ENCODE results near the gene PRKCE.

PRKCE gene

DNA sequence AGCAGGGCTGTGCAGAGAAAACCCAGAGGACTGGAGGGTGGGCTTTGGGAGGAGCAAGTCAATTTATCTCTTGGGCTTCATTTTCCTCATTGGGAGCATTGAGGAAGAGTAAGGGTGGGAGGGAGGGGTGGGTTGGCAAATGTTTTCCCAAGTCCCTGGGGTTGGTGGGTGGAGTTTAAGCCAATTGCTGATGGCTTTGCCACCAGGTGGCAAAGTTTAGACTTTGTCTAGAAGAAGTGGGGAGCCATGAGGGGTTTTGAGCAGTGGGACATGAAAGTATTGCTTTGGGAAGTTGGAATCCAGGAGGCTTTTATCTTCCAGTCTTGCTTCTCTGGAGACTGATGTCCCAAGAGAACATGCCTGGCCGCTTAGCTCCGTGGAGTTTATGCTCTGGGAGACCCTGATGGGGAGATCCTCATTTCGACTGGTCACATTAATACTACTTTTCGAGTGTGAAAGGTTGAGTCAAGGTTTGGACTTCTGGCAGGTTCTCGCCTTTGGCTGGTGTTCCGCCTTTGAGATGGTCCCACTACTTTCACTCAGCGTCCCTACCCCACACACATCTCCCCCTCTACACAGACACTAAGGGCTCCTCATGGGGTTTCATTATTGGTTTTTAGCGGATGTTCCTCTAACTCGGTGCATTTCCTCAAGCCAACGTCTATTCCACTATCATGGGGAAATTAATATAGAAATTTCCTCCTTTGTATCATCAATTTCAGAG is 126.7 kb downstream of the PRKCE start:
- no peak for DNase-seq

DNA sequence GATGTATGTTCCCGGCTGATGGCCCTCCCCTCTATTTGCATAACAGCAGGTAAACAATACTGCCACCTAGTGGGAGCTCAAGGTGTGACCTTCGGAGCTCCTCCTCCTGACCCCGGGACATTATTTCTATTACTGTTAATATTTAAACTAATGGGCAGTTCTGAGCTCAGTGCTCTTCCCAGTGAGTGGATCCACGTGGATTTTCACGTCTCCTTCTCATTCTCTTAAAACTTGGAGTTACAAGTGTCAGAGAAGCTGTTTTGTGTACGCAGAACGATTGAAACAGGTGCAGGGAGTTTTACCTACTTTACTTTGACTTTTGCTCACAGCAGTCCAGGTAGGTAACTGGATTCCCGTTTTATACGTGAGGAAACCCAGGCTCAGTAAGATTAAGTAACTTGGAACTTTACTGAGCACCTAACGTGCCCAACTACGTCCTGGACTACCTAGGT is 127.3 kb downstream of the PRKCE start:
- peak in 23 of 51 donors; percentile 4 to 61 (median 26) for DNase-seq

DNA sequence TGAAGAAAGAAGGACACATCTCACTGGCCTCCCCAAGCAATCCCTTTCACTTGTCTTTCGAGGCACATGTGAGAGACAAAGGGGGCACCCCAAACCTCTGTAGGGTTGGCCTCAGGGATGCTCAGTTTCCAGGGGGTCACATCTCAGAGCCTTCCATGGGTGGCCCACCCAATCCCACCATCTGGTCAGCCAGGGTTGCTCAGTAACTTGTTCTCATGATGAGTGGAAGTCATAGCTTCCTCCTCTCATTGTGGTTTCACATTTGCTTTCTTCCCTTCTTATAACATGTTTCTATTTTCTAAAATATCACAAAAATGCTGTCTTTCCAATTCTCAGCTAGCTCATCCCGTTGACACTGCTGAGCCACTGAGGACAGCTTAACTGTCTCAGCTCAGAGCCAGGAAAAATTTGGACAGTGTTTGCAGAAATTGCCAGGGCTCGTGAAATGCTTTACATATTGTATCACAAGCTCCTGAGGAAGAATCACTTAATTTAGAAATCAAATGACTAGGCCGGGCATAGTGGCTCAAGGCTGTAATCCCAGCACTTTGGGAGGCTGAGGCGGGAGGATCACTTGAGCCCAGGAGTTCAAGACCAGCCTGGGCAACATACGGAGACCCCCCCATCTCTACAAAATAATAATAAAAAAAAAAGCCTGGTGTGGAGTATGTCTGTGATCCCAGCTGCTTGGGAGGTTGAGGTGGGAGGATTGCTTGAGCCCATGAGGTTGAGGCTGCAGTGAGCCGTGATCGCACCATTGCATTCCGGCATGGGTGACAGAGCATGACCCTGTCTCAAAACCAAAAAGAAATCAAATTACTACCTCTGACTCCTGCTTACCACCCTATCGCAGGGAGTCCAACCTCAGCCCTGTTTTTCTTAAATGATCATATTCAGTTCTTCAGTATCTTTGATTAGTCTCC is 129.3 kb downstream of the PRKCE start:
- DNase-seq, result no peak

DNA sequence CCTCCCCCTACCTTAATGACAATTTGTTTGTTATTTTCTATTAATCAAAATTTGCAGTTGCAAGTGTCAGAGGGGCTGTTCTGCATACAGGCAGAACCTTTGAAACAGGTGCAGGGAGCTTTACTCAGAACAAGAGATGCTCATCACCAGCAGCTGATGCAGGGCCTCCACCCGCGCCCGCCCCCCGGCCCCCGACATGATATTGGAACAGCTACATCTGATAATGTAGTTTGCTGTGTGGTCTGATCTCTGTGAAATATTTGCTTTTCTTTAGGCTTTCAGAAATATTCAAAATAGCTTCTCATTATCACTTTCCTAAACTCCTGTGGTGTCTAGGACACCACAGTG is 130.0 kb downstream of the PRKCE start:
- no peak for DNase-seq

DNA sequence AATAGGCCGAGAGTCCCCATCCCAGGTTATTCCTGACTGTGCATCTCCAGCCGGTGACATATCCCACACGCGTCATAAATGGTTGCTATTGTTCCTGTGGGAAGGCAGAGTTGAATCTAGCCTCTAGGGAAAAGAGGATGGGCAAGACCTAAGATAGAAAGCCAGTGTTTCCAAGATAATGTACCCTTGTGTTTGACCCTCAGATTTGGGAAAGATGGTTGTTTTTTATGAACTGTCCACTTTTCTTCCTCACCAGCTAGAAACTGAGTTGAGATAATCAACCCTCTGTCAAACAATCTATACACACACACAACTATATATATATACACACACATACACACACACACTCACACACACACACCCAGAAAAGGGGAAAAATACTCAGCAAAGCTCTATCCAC is 131.0 kb downstream of the PRKCE start:
- peak in 1 of 51 donors; percentile 45 for DNase-seq

DNA sequence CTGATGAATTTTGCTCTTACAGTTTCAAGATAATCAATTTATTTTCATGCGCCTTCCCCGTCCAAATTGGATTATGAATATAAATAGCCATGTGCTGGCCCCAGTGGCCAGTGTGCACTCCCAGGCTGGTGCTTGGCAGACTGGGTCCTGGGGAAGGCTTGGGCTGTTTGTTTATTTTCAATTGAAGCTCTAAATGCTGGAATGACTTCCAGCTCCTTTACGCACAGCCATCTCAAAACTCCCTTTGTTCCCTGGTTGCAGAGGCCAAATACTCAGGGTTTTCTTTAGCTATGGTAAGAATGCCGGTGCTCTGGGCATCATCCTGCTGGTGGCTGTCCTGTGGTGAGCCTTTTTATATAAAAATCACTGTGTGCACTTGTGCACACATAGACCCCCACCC is 131.5 kb downstream of the PRKCE start:
- peak in 26 of 51 donors; percentile 4 to 73 (median 28) for DNase-seq

DNA sequence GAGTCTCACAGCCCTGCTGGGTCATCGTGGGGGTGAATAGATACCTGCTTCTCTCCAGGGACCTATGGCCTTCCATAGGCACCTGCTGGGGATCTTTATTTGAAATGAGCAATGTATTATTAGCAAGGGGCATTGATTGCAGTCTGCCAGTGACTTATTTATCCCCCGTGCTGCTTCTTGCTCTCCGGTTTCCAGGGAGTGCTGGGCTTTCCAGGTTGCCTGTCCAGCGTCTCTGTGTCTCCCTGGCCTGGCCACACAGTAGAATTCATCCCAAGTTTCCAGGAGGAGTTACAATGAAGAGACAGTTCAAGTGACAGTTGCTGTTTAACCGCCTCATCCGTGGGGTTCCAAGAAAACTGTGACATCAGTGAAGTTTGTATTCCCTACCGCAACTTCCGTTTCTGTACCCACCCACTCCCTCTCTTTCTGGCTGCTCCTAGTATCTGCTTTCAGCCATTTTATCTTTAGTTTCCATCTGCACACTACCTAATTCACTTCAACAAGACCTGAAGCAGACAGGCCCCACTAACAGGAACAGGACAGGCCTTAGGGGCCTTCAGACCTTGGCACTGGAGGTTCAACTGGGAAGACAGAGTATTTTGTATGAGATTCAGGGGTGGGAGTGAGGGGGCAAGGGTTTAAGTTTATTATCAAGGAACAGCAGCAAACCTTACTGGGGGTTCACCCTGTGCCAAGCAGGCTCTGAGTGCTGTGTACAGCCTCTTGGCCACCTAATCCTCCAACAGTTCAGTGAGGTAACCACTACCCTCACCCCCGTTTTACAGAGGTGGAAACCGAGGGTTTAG is 134.8 kb downstream of the PRKCE start:
- no peak for DNase-seq

DNA sequence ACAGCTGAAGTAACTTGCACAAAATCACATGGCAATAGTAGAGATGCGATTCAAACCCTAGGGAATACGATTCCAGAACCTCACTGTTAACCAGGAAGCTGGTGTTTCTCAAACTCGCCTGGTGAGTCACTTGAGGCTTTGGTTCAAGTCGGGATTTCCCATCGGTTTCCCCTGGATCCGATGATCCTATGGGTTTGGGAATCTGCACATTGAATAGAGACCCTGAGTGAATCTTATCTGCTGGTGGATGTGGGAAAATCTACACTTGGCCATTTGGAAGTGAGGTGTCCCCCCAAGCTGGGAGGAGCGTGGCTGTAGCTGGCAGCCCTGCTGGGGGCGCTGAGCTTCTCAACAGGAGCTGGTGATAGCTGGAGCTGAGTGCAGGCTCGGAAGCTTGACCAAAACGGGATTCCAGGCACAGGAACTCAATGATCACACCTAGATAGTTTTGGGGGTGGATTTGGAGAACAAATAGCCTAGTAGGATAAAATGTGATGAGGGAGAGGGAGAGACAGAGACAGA is 135.4 kb downstream of the PRKCE start:
- no peak for DNase-seq

DNA sequence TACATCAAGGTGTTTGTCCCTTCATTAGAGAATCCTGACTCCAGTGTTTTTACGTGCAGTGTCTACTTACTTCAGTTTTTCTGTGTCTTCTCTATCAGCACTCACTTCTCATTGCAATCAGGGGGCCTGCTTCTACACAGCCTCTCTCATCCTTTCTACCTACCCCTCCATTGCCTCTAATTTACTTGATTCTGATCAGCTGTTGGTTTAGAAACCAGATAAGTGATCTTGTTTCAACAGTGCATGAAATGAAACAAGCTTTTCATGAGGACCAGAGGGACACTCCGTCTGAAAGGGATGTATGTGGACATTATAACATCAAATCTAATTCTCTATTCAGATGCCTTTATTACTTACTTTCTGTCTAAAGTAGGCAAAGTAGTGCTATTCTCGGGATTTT is 136.9 kb downstream of the PRKCE start:
- DNase-seq, result no peak

DNA sequence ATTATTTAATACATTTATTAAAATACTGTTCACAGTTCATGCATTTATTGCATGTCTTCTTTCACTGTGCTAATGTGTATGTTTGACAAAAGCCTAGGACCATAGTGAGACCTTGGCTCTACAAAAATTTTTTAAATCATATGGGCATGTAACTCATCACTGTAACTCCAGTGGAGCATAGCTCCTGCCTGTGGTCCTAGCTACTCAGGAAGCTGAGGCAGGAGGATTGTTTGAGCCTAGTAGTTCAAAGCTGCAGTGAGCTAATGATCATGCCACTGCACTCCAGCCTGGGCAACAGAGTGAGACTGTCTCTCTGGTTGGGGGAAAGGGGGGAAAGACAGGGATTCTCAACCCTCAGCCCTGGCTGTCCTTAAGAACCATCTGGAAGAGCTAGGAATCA is 137.8 kb downstream of the PRKCE start:
- no peak for DNase-seq

DNA sequence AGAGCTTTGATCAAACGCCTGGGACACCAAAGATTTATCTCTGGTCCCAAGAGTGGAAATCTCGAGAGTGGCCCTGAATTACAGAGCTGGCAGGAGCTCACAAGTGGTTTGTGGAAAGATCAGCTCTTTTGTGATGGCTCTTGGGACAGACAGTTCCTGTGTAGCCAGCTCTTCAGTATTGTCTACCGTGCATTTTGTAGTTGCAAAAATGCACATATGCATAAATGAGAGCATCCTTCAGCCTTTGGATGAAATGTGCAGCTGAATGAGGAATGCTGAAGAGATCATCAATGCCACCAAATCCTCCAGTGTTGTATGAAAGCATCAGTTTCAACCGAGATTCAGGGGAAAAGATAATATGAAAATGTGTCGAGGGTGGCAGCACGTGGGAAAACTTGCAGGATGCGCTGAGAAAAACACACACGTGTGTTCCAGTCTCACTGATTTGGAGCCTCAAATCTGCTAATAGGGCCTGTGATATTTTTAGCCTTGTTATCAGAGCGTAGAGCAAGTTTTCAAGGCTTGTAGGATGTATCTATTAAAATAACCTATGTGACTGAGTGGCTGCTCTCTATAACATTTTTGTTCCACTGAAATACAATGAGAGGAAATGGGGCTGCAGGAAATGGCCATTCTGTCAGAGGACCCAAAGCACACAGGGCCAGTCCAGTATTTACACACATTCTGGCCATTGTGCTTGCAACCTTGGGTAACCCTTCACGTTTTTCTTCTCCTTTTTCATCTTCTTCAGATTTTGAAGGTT is 138.7 kb downstream of the PRKCE start:
- DNase-seq, result no peak

DNA sequence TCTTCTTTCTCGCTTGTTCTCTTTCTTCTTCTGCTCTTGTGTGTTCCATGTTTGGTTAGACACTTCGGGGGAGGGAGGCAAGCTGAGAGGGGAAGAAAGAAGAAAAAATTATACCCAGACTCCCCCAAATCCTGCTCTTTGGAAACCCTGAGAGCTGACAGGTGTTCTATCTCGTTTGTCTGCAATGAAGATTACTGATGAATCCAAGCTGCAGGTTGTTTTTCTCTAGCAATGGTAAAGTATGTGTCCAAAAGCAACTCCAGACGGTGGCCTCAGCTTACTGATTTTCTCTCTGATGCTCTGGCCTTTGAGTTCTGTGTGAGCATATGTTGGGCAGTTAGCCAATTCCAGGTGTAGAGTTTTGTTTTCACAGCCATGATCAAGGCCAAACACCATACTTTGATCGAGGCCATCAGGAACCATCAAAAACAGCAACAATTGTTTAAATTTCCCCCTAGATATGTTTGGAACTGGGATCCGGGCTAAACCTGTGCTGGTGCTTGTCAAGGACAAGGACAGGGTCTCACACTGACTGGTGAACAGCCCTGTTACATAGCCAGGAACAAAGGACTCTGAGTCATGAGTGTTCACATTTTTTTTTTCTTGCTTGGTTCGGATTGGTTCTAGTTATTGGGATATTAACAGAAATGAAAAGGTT is 142.0 kb downstream of the PRKCE start:
- DNase-seq, result no peak

DNA sequence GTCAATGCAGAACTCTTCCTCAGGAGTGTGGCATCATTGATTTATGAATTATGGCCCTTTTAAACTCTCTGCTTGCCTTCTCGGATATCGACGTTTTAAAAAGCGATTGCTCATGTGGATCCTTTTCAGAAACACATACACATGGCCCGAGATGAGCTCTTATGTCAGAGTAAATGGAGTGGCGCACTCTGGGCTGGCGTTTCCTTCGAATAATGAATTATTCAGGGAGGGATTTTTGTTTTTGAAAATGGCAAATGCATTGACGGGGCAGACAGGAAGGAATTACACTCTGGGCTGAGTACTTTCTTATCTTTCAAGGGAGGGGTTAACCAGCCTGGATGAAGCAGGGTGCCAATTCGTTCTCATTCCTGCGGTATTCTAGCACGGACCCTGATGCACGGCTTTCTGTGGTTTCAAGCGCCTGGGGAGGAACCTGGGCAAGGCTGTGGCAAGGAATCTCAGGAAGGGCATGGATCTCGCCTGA is 142.7 kb downstream of the PRKCE start:
- DNase-seq, result no peak

DNA sequence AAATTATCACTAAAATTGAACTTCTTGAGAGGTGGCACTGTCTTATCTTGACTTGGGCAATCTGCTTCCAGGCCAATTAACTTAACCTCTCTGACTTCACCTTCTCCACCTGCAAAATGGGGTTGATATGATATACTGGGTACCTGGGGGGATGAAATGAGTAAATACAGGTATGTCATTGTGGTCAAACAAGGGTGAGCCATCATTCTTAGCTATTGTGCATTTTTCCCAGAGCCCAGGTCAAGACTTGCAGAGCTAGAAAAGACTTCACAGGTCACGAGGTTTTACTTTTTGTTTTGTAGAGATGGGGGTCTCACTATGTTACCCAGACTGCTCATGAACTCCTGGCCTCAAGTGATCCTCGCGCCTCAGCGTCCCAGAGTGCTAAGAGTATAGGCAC is 145.0 kb downstream of the PRKCE start:
- no peak for DNase-seq

DNA sequence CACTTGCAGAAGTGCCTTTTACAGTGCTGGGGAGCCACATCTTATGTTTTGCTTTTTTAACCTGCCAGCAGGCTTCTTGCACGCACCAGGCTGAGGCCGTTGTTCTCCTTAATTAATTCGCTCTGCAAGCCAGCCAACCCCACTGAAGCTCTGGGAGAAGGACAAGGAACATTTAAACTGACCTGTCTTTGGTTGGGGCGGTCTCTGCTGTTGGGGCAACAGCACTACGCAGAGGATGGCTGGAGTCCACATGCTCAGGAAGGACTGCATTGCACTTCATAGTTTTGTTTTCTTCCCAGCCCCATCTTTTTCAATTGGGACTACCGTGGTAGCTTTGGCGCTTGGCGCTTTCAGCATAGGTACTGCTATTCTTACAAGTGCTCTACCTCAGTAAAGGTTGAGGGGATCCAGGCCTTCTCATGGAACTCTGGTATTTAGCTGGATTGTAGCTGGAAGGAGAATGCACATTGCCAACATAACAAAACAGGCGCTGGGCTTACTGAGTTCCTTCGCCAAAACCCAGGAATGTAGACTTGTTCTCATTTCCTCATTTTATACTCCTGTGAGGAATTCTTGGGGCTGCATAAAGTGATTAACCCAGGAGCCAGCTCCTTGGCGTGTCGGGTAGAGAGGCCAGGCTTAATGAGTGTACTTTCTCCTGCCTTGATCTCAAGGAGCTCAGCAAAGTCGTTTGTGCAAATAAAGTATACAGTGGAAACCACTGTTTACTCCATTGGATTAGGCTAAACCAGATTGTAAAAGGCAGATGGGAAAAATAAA is 146.2 kb downstream of the PRKCE start:
- peak in 2 of 51 donors; percentile 7 to 17 for DNase-seq

DNA sequence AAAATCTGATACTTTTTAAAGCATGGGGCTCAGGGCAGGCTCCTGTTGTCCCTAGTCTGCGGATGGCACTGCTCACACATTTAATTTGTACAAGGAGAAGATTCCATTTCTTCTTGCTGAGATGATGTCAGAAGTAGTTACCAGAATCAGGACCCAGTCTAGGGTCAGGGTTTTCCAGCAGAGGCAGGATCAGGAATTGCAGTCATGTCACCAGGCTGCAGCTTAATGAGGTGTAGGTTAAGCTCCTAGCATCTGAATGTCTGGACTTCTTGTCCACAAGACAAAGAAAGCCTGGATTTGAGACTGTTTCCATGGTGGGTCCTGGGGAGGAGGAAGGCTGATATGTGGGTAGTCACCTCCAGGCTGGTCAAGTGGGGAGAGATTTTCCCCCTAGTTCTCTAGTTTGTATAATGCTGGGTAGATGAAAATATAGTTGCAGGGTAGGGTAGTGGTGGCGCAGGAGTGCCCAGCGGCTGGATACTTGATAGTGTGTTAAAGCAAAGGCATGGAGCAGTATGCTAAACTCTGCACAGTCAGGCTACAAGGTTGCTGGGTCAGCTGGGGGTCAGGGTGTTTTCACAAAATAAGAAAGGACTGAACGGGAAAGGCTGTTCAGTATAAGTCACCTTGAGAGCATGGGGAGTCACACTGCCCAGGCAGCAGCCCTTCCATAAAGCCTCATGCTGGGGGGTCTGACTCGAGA is 148.4 kb downstream of the PRKCE start:
- no peak for DNase-seq

DNA sequence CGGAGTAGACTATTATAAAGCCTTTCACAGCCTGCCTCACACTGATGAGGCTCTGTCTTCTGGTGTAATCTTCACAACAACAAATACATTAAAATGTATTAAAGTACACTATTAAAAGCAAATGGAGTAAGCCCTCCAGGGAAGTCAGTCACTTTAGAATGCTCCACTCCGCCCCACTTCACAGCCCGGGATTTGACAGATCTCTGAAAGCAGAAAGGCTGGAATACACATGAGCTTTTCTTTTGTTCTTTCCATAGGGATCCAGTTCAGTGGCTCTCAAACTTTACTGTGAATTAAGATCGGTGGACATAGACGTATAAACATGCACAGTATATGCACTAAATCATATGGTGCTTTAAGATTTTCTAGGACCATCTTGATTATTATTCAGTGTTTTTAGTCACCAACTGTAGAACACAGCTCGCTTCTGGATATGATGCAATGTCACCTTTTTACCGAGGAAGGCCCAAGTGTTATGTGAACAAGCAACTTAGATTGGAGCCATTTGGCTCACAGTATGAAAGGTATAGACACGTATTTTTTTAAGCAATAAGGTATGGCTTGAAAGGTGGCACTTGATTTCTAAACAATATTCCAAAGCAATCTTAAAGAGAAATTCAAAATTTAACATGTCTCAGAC is 151.1 kb downstream of the PRKCE start:
- DNase-seq, result no peak
